Measurements from ENCODE around the gene TMEM164. TPM values are rescaled to one million over a fixed set of nuclear protein-coding genes. Genes with fewer than 3 reads are reported as not detected.

TMEM164 gene
- polyA plus RNA-seq, 3 donors: 38.7 to 40.1 (median 38.9) TPM

DNA sequence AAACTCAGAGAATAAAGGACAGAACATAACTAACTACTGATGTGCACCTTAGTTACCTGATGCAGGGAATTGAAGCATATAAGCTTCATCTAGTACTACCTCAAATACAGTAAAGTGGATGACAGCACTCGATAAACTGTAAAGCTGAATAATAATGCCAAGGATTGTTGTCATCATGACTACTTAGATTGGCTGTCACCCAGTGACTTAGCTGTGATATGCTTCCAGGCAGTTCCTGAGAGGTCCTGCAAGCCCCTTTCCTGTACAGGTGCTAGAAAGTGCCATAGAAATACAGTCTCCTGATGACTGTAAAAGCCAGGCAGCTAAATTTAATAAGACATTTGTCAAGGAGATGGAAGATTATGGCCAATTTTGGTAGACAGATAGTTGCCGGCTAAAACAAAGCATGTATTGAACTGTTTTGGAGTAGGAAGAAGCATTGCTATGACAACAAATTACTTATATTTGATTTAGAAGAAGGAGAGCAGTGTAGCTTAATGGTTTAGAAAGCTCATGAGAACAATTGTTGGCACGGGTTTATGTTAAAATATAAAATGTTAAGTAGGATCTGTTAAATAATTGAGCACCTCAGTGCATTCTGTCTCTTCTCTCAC is 29.7 kb downstream of the TMEM164 start:
- DNase-seq: no peak

DNA sequence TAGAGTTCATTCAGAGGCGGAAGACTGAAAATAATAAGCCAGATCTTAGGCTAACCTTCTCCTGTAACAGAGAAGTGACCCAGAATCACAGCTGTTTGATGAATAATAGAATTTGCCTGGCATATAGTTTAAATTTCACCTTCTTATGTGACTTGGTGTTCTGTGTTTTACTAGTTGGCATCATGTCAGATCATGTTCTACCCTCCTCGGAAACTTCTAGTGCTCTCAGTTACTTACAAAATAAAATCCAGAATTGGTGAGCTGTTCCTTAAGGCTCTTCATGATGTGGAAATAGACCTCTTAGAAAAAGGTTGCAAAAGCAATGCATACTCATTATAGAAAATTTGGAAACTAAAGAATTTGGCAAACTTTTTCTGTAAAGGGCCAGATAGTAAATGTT is 31.1 kb downstream of the TMEM164 start:
- no peak for DNase-seq

GRCh38 chrX:110036162-110037033 is 33.5 kb downstream of the TMEM164 start:
- no peak for DNase-seq

GRCh38 chrX:110037178-110037577 is 34.3 kb downstream of the TMEM164 start:
- DNase-seq: no peak

GRCh38 chrX:110038900-110039299 is 36.0 kb downstream of the TMEM164 start:
- DNase-seq: no peak

- no peak for DNase-seq
Observed at GRCh38 chrX:110041980-110042379, 39.1 kb downstream of the TMEM164 start.

GRCh38 chrX:110042496-110042895 is 39.6 kb downstream of the TMEM164 start:
- no peak for DNase-seq

DNA sequence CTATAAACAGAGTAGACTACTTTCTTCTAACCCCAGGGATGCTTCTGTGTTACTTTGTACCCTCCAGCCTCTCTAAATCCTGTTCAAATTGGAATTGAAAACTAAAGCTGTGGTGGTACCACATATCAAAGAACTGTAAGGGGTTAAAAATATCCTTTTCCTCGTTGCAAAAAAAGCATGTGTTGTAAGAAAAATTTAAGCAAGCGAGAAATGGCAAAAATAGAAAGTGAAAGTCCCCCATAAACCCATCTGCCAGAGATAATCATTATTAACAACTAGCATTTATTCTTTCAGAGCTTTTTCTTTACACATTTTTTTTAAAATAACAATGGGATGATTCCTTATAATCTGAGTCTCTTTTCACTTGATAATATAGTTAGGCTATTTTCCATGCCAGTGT is 40.6 kb downstream of the TMEM164 start:
- no peak for DNase-seq

GRCh38 chrX:110044346-110045249 is 41.7 kb downstream of the TMEM164 start:
- no peak for DNase-seq

DNA sequence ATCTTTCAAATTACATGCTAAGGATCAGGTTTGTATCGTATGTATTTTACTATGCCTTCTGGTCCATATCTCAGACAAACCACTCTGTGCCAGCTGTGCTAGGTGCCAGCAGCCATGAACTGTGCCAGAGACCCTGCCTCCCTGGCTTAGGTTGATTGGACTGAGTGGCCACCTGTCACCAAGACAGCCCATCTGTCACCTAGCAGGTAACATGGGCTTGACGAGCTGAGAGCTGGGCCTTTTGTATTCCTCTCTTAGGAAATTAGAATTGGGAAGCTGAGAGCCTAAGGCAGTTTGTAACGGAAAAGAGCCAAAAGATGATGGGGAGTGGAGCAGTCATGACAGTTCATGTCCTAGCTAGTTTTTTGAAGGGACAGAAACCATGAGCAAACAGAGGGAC is 42.5 kb downstream of the TMEM164 start:
- no peak for DNase-seq

DNA sequence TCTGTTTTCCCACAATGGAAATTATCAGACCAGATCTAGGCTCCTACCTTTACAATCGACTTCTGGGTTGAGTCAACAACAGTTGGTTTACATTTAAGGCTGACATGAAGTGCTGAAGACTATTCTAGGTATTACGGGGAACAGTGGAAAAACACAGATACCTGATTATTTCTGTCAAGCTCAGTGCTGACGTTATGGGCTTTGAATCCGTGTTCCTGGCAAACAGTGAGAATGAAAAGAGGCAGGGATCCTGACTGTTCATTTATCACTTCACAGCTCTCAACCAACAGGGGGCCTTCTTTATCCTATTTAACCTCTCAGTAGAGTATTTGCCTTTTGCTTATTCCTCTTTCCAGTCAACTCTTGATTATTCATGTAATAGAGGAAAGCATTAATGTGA is 43.1 kb downstream of the TMEM164 start:
- DNase-seq: no peak

- no peak for DNase-seq
Observed at GRCh38 chrX:110046971-110047370, 44.1 kb downstream of the TMEM164 start.

DNA sequence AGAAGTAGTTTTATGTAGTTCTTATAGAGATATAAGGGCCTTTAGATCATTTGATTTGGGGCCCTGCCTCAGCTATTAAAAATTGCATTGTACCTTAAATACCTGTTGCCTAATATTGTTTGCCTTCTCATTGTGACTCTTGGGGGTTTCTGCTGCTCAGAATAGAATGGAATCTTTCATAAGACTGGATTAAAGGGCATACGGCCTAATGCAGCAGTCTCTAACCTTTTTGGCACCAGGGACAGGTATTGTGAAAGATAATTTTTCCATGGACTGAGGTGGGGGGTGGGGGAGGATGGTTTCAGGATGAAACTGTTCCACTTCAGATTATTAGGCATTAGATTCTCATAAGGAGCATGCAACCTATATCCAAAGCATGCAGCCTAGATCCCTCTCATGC is 46.2 kb downstream of the TMEM164 start:
- no peak for DNase-seq

- DNase-seq: no peak
Observed at GRCh38 chrX:110050386-110050785, 47.5 kb downstream of the TMEM164 start.

- no peak for DNase-seq
Observed at GRCh38 chrX:110050901-110051300, 48.0 kb downstream of the TMEM164 start.

- no peak for DNase-seq
Observed at GRCh38 chrX:110051559-110051958, 48.6 kb downstream of the TMEM164 start.

DNA sequence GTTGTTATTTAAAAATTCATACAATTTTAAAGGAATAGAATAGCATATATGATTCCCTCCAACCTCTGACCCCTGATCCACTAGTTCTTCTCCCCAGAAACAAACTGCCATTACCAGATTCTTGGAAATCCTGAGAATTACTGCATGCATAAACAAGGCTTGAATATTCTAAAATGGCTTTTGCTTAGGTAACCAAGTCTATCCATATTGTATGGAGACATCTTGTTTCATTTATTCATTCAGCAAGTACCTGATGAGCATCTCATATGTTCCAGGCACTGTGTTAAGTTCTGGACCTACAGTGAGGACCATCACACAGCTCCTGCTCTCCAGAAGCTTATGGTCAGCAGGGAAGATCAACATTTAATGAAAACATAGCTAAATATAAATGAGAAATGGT is 49.4 kb downstream of the TMEM164 start:
- DNase-seq: no peak

- no peak for DNase-seq
Observed at GRCh38 chrX:110053453-110053852, 50.5 kb downstream of the TMEM164 start.

- DNase-seq: no peak
Observed at GRCh38 chrX:110055616-110056015, 52.7 kb downstream of the TMEM164 start.

GRCh38 chrX:110056419-110056818 is 53.5 kb downstream of the TMEM164 start:
- DNase-seq: no peak

DNA sequence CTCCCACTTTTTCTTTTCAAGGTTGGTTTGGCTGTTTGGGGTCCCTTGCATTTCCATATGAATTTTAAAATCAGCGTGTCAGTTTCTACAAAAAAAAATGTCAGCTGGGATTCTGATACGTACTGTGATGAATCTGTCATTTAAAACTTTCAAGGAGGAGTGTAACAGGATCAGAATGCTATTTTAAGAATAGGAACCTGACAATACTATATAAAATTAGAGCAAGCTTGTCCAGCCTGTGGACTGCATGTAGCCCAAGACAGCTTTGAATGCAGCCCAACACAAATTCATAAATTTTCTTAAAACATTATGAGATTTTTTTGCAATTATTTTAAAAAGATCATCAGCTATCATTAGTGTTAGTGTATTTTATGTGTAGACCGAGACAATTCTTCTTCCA is 56.5 kb downstream of the TMEM164 start:
- no peak for DNase-seq

- no peak for DNase-seq
Observed at GRCh38 chrX:110060317-110060716, 57.4 kb downstream of the TMEM164 start.
